WTC11 (cell line): ENCODE data around the gene REEP6. TPM values are rescaled to one million over a fixed set of nuclear protein-coding genes. Genes with fewer than 3 reads are reported as not detected.

Experiments
- ATAC-seq: fragments of 200-7000 bp; cut with Tn5 transposase; 2 replicates; pipeline ENCODE4 v1.10.0; 2021; ENCODE audit warnings: mild to moderate bottlenecking, moderate library complexity
- CTCF ChIA-PET: fragments of 300-600 bp; sonication (Branson Sonifier 250); formaldehyde crosslinking; loops from one replicate; lab custom pipeline; 2021; ENCODE audit warnings: antibody characterized with exemption; lab: Charles Lee
- POLR2A ChIA-PET: fragments of 350-600 bp; sonication (Branson Sonifier 250); formaldehyde crosslinking; loops from one replicate; lab custom pipeline; 2021; ENCODE audit warnings: antibody characterized with exemption; lab: Charles Lee
- DNase-seq: peaks from one replicate; pipeline ENCODE4 v3.0.0; 2021; ENCODE audit warnings: low spot score
- H3K27ac Mint-ChIP-seq: 2 replicates; pipeline ENCODE4 v1.8.0; 2021; ENCODE audit warnings: mixed read lengths
- H3K27me3 Mint-ChIP-seq: 2 replicates; pipeline ENCODE4 v1.8.0; 2021; ENCODE audit warnings: low read depth, mild to moderate bottlenecking, moderate library complexity, mixed read lengths
- H3K36me3 Mint-ChIP-seq: 2 replicates; pipeline ENCODE4 v1.8.0; 2021; ENCODE audit warnings: mixed read lengths
- H3K4me1 Mint-ChIP-seq: 2 replicates; pipeline ENCODE4 v1.8.0; 2022; ENCODE audit warnings: mixed read lengths
- H3K4me3 Mint-ChIP-seq: 2 replicates; pipeline ENCODE4 v1.8.0; 2021; ENCODE audit warnings: mild to moderate bottlenecking, moderate library complexity, mixed read lengths
- H3K9me3 Mint-ChIP-seq: 2 replicates; pipeline ENCODE4 v1.8.0; 2021; ENCODE audit warnings: mixed read lengths
- ATF2 ChIP-seq: sonication (generic); formaldehyde crosslinking; IDR thresholded peaks from 2 replicates; pipeline ENCODE4 v1.8.1; 2022; ENCODE audit warnings: low read depth, missing genetic modification reagents, borderline replicate concordance
- CTCF ChIP-seq: fragments of 200-600 bp; IDR thresholded peaks from 2 replicates; pipeline ENCODE4 v1.8.0; 2022; ENCODE audit warnings: antibody characterized with exemption
- E2F5 ChIP-seq: sonication (generic); formaldehyde crosslinking; IDR thresholded peaks from 2 replicates; pipeline ENCODE4 v1.8.1; 2022; ENCODE audit warnings: mild to moderate bottlenecking, moderate library complexity, missing genetic modification reagents
- ELF4 ChIP-seq: sonication (generic); formaldehyde crosslinking; IDR thresholded peaks from 2 replicates; pipeline ENCODE4 v1.8.1; 2022; ENCODE audit warnings: low read depth, mild to moderate bottlenecking, moderate library complexity, missing genetic modification reagents
- EMX1 ChIP-seq: fragments of 250-450 bp; sonication (Bioruptor Pico); IDR thresholded peaks from 2 replicates; pipeline ENCODE4 v1.8.0; 2021; ENCODE audit warnings: mild to moderate bottlenecking
- FOXJ3 ChIP-seq: sonication (generic); formaldehyde crosslinking; IDR thresholded peaks from 2 replicates; pipeline ENCODE4 v1.9.0; 2021; ENCODE audit warnings: missing genetic modification reagents, mild to moderate bottlenecking, borderline replicate concordance
- FOXP4 ChIP-seq: sonication (generic); formaldehyde crosslinking; IDR thresholded peaks from 2 replicates; pipeline ENCODE4 v1.8.0; 2022; ENCODE audit warnings: mild to moderate bottlenecking, missing genetic modification reagents
- GABPB1 ChIP-seq: sonication (generic); formaldehyde crosslinking; IDR thresholded peaks from 2 replicates; pipeline ENCODE4 v1.8.1; 2023; ENCODE audit warnings: mild to moderate bottlenecking, missing genetic modification reagents
- MYBL2 ChIP-seq: sonication (generic); formaldehyde crosslinking; IDR thresholded peaks from 2 replicates; pipeline ENCODE4 v1.8.1; 2023; ENCODE audit warnings: mild to moderate bottlenecking, moderate library complexity, missing genetic modification reagents
- PRDM15 ChIP-seq: sonication (generic); formaldehyde crosslinking; IDR thresholded peaks from 2 replicates; pipeline ENCODE4 v1.8.0; 2022; ENCODE audit warnings: missing genetic modification reagents
- RELA ChIP-seq: sonication (generic); formaldehyde crosslinking; IDR thresholded peaks from 2 replicates; pipeline ENCODE4 v1.8.1; 2022; ENCODE audit warnings: missing genetic modification reagents, mild to moderate bottlenecking, borderline replicate concordance
- STAT6 ChIP-seq: sonication (generic); formaldehyde crosslinking; conservative IDR thresholded peaks from 2 replicates; pipeline ENCODE4 v1.8.1; 2023; ENCODE audit warnings: mild to moderate bottlenecking, low read depth, missing genetic modification reagents, moderate library complexity
- ZMAT4 ChIP-seq: fragments of 250-450 bp; sonication (Bioruptor Pico); IDR thresholded peaks from 2 replicates; pipeline ENCODE4 v1.9.0; 2021; ENCODE audit warnings: mild to moderate bottlenecking
- ZNF219 ChIP-seq: sonication (generic); formaldehyde crosslinking; IDR thresholded peaks from 2 replicates; pipeline ENCODE4 v1.8.0; 2023; ENCODE audit warnings: missing genetic modification reagents, mild to moderate bottlenecking, borderline replicate concordance
- ZNF396 ChIP-seq: fragments of 250-450 bp; sonication (Bioruptor Pico); IDR thresholded peaks from 2 replicates; pipeline ENCODE4 v1.8.0; 2021; ENCODE audit warnings: mild to moderate bottlenecking, moderate library complexity, borderline replicate concordance
- total RNA-seq: library from RNA; stranded (reverse); gene quantifications from 3 replicates; pipeline ENCODE4 v1.2.3, GENCODE V29; 2021

REEP6 gene
- total RNA-seq, 1 experiment from 2014 or later: 17.0 TPM

- TF ChIP-seq ZNF219 (CRISPR knock-in tag): no peak
- no peak for TF ChIP-seq EMX1 (CRISPR knock-in tag)
- TF ChIP-seq ELF4: no peak
- TF ChIP-seq RELA (CRISPR knock-in tag): no peak
- no peak for TF ChIP-seq ZNF396 (CRISPR knock-in tag)
- TF ChIP-seq PRDM15 (CRISPR knock-in tag): no peak
- no peak for TF ChIP-seq FOXJ3 (CRISPR knock-in tag)
- no peak for TF ChIP-seq ATF2
- no peak for TF ChIP-seq GABPB1 (CRISPR knock-in tag)
- TF ChIP-seq MYBL2: no peak
- no peak for DNase-seq
- no peak overlapping the region for H3K27ac Mint-ChIP-seq
- no peak overlapping the region for H3K4me3 Mint-ChIP-seq
- peaks cover 5% of the 10 kb centered on the region for H3K4me1 Mint-ChIP-seq
- no peaks in the 10 kb centered on the region for H3K36me3 Mint-ChIP-seq
- no peaks in the 10 kb centered on the region for H3K9me3 Mint-ChIP-seq
- no peak for ATAC-seq
- CTCF ChIA-PET: no interaction called here
- POLR2A ChIA-PET: no interaction called here
- peaks cover 33% of the 10 kb centered on the region for H3K27me3 Mint-ChIP-seq
Measured at GRCh38 chr19:1527650-1528309, 36.8 kb downstream of the REEP6 start.

- Mint-ChIP-seq H3K27me3 (peaks cover 24% of the 10 kb centered on the region), H3K36me3 (no peaks in the 10 kb centered on the region), H3K4me3 (no peak overlapping the region), H3K9me3 (no peaks in the 10 kb centered on the region), H3K4me1 (peaks cover 5% of the 10 kb centered on the region), H3K27ac (no peak overlapping the region)
- TF ChIP-seq CTCF (no peak), ZMAT4 (CRISPR knock-in tag) (no peak), FOXP4 (CRISPR knock-in tag) (no peak), STAT6 (CRISPR knock-in tag) (no peak), E2F5 (no peak)
- no peak for ATAC-seq
- no peak for DNase-seq
- ChIA-PET POLR2A (no interaction called here), CTCF (no interaction called here)
Measured at GRCh38 chr19:1528596-1529429, 37.8 kb downstream of the REEP6 start.
